ENCODE results near the gene CDKN2B-AS1. TPM values are rescaled to one million over a fixed set of nuclear protein-coding genes. Genes with fewer than 3 reads are reported as not detected.

The CDKN2B-AS1 gene
- total and polyA plus RNA-seq, 2 of the 13 experiments (the other 11 are each of a cell fraction or from before 2014, with no cell fraction given), result 0.64 to 2.3 TPM

- TF ChIP-seq MAFF (IDR thresholded peaks at IDR 0.05; ENCODE audit: low read depth, low read length) (no peak), TERF1 (CRISPR knock-in tag; IDR thresholded peaks at IDR 0.05) (no peak), FOXP4 (CRISPR knock-in tag; IDR thresholded peaks at IDR 0.05) (peak; percentile 93), KLF15 (CRISPR knock-in tag; IDR thresholded peaks at IDR 0.05; ENCODE audit: borderline replicate concordance) (no peak), KDM4B (CRISPR knock-in tag; IDR thresholded peaks at IDR 0.05) (no peak), ZNF772 (CRISPR knock-in tag; IDR thresholded peaks at IDR 0.05) (no peak), SALL1 (CRISPR knock-in tag; IDR thresholded peaks at IDR 0.05) (peak; percentile 66), ARID5B (CRISPR knock-in tag; IDR thresholded peaks at IDR 0.05) (peak; percentile 90), AFF4 (CRISPR knock-in tag; IDR thresholded peaks at IDR 0.05) (no peak), ETV5 (CRISPR knock-in tag; IDR thresholded peaks at IDR 0.05; ENCODE audit: borderline replicate concordance) (peak; percentile 97), CHD4 (IDR thresholded peaks at IDR 0.05; ENCODE audit: borderline replicate concordance, low read length) (no peak), SPEN (CRISPR knock-in tag; IDR thresholded peaks at IDR 0.05; ENCODE audit: low read depth) (no peak), ZNF224 (CRISPR knock-in tag; IDR thresholded peaks at IDR 0.05) (no peak), MEF2D (CRISPR knock-in tag; IDR thresholded peaks at IDR 0.05) (peak; percentile 59; the same call in 1 of the 2 replicates), CREBL2 (CRISPR knock-in tag; IDR thresholded peaks at IDR 0.05; ENCODE audit: borderline replicate concordance) (no peak), HOXD1 (CRISPR knock-in tag; IDR thresholded peaks at IDR 0.05) (no peak), ZNF703 (CRISPR knock-in tag; IDR thresholded peaks at IDR 0.05; ENCODE audit: borderline replicate concordance) (no peak), NFATC3 (CRISPR knock-in tag; IDR thresholded peaks at IDR 0.05) (no peak), ZNF282 (IDR thresholded peaks at IDR 0.05; ENCODE audit: partially characterized antibody) (no peak), NFIB (CRISPR knock-in tag; IDR thresholded peaks at IDR 0.05; ENCODE audit: borderline replicate concordance) (no peak)
These were observed 164.3 kb downstream of the CDKN2B-AS1 start (continued) for GRCh38 chr9:22158927-22159346.

Data from HepG2 (cell line).